Measurements from ENCODE around the gene KRAS.

KRAS gene

GRCh38 chr12:25197608-25198007 lies 53.1 kb downstream of the KRAS start:
- in situ Hi-C loops (cut with HindIII; ENCODE audit: low sequenced_read_pairs) = no loop called here

DNA sequence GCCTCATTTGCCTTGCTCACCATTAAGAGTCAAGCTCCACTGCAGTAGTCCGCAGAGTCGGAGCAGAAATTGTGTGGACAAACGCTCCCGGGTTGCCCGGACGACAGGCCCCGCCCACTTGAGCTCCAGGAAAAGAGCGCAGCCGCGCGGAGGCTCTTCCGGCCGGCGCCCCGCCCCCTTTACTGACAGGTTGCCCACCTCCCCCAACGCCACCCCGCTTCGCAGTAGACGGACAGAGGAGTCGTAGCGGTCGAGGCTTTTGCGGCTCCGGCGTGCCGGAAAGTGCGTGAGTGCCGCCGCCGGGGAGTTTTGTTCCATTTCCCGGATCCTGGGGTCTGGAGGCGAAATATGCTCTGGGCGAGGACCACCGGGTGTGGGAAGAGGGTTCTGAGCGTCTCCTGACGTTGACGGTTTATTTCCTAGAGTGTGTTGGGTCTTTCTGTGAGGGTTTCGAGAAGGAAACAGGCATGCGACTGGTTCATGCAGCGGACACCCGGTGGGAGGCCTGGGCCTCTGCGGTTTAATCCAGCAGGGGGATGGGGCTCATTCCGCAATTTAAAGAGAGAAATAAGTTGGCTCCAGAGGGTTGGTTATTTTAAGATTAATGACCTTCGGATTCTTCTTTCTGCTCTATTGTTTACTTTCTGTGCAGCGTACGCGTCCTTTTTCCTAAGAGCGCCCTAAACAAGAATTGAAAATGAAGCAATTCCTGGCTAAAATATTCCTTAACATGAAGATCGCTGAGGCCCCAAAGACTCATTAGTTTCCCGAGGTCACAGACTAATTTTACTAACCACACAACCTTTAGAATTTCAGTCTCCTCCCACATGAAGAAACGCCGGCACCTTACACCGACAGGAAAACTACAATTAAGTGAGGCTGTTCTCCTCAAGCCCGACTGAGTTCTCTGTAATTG lies 55.4 kb downstream of the KRAS start, which contains the start of the genes DNAI7 and ETFRF1:
DNAI7 (minus strand) TSS at position 105 of the 916 bp plus-strand sequence; CDS start at position 23, 82 bp downstream.
ETFRF1 (plus strand) TSS at position 182 of the 916 bp plus-strand sequence. CDS start 8,720 bp downstream, outside the sequence.
- in situ Hi-C loops (cut with HindIII; ENCODE audit: low sequenced_read_pairs) = no loop called here

DNA sequence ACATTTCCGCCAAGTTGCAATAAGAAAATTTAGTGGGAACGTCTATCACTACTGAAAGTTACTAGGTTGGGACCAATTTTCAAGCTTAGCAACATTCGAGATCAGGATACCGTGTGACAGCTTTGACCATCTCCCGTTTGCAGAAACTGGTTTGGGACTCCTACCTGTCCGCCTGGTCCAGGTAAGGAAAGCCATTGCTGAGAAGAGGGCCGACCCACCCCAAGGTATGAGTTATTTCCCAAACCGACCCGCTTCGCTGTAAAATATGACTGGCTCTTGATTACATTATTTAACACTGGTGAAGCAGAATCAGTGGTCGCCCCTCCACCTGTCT lies 56.0 kb downstream of the KRAS start:
- in situ Hi-C loops (cut with HindIII; ENCODE audit: low sequenced_read_pairs) = no loop called here

DNA sequence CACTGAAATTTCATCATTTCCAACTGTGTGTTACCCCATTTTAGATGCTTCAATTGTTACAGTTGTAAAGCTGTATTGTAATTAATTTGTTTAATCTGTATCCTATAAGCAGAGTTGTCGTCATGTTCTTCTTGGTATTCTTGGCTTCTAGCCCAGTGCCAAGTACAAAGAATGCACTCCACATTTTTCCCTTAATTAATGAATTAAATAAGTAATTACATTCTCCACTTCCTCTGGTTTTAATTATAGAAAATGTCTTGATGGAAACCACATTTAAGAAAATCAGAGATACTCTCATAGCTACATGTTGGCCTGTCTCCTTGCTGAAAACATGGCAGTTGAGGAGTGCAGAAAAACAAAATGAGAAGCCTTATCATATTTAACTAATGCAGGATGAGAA lies 56.5 kb downstream of the KRAS start:
- in situ Hi-C loops (cut with HindIII; ENCODE audit: low sequenced_read_pairs) = no loop called here

- in situ Hi-C loops (cut with HindIII; ENCODE audit: low sequenced_read_pairs) = no loop called here
Observed at GRCh38 chr12:25190793-25191192, 59.9 kb downstream of the KRAS start.

DNA sequence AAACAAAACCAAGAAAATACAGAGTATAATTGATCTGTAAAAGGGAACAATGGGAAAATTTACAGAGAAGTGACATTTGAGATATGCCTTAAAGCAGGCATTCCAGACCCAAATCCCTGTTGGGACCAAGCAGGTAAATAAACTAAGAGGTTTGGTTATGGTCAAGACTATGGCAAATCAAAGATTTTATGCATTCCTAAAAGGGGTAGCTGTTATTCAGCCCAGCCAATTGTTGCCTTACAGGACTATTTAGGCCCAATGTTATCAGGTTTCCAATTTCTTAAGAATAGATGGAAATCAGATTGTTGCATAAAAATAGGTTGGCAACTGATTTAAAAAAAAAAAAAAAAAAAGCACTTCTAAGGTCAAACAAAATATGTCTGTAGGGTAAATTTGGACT lies 61.1 kb downstream of the KRAS start:
- in situ Hi-C loops (cut with HindIII; ENCODE audit: low sequenced_read_pairs) = no loop called here

- in situ Hi-C loops (cut with HindIII; ENCODE audit: low sequenced_read_pairs) = no loop called here
Observed at GRCh38 chr12:25187781-25188180, 62.9 kb downstream of the KRAS start.

DNA sequence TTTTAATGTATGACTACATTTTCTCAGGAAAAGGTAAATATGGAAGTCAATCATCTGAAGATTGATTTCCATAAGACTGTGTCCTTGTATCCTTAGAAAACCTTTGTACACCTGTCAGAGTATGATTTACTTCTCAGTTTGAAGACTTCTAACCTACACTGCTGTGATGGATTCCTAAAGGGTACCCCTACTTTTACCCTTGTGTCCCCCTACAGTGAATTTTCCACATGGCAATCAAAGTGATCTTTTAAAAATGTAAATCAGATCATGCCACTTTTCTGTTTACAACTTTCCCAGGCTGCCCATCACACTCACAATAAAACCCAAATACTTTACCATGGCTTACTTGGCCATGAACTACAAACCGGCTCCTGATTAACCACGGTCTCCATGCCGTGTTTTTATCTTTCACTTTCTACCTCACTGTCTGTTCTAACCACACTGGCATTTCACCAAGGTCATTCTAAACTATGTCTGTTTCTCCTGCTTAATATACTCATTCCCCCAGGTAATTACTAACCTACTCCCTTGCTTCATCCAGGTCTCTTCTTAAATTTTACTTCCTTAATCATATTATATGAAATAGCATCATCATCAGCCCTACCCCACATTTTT lies 63.8 kb downstream of the KRAS start:
- in situ Hi-C loops (cut with HindIII; ENCODE audit: low sequenced_read_pairs) = no loop called here

GRCh38 chr12:25186038-25186787 lies 64.5 kb downstream of the KRAS start:
- in situ Hi-C loops (cut with HindIII; ENCODE audit: low sequenced_read_pairs) = no loop called here

DNA sequence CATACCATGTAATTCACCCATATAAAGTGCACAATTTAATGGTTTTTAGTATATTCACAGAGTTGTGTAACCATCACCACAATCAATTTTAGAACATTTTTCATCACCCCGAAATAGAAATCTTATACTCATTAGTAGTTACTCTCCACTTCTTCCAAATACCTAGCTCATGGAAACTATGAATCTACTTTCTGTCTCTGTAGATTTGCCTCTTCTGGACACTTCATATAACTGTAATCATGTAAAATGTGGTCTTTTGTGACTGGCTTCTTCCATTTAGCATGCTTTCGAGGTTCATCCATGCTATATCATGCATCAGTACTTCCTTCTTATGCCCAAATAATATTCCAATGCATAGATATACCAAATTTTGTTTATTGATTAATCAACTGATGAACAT lies 66.6 kb downstream of the KRAS start:
- in situ Hi-C loops (cut with HindIII; ENCODE audit: low sequenced_read_pairs) = no loop called here

DNA sequence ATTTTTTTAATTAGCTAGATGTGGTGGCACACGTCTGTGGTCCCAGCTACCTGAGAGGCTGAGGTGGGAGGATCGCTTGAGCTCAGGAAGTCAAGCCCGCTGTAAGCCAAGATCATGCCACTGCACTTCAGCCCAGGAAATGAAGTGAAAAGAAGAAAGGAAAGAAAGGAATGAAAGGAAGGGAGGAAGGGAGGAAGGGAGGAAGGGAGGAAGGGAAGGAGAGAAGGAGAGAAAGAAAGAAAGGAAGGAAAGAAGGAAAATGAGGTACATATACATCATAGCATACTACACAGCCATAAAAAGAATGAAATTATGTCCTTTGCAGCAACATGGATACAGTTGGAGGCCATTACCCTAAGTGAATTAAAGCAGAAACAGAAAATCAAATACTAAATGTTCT lies 68.0 kb downstream of the KRAS start:
- in situ Hi-C loops (cut with HindIII; ENCODE audit: low sequenced_read_pairs) = no loop called here

DNA sequence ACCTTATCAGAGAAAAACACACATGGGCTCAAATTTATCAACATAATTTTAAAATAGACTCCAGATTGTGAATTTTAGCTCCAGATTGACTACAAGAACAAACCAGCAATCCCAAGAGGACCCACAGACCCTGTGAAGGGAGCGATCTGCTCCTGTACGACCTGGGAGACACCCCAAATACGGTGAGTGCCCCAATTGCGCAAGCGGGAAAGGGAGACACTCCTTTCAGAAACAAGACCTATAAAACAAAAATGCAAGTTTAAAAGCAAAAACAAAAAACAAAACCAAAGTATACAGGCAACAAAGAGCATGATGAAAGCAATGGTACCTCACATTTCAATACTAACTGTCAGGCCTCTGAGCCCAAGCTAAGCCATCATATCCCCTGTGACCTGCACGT lies 87.9 kb downstream of the KRAS start:
- in situ Hi-C loops (cut with HindIII; ENCODE audit: low sequenced_read_pairs) = no loop called here

DNA sequence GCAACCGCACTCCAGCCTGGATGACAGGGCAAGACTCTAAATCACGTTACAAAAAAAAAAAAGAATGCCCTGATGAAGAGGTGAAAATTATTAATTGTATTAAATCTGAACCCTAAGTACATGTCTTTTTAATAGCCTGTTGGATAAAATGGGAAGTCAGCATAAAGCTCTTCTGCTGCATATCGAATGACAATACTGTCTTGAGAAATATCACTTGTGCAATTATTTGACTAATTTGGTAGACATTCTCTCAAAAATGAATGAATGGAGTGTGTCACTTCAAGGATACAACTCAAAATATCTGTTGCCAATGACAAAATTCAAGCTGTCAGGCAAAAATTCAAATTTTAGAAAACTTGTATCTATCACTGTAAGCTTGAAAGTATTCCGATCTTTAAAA lies 94.7 kb downstream of the KRAS start:
- in situ Hi-C loops (cut with HindIII; ENCODE audit: low sequenced_read_pairs) = no loop called here

- in situ Hi-C loops (cut with HindIII; ENCODE audit: low sequenced_read_pairs) = no loop called here
Observed at GRCh38 chr12:25155022-25155576, 95.6 kb downstream of the KRAS start.
